HCT116 (cell line): ENCODE measurements around the gene TMEM131.

ENCODE experiments used
- ATF3 ChIP-seq: IDR thresholded peaks from 2 replicates; pipeline ENCODE4 v1.6.1; 2012
- CEBPB ChIP-seq: IDR thresholded peaks from 2 replicates; pipeline ENCODE4 v1.6.1; 2012; ENCODE audit warnings: low read depth
- CTCF ChIP-seq, 3 experiments: fragments of 200-600 bp in 1 of 3; sonication (generic) in 1 of 3; IDR thresholded peaks in 2 of 3; conservative IDR thresholded peaks in 1 of 3; 2 replicates each; pipeline ENCODE4 v1.5.1; 2012 to 2017; ENCODE audit warnings: low read depth in 2 of 3, low read length in 2 of 3, antibody characterized with exemption in 1 of 3, borderline replicate concordance in 1 of 3, control low read depth in 1 of 3, mild to moderate bottlenecking in 1 of 3, mixed read lengths in 1 of 3, mixed run types in 1 of 3, moderate library complexity in 1 of 3; ENCODE audit not compliant: insufficient read depth in 1 of 3
- EZH2 ChIP-seq: fragments of 200-600 bp; sonication (generic); IDR thresholded peaks from 2 replicates; pipeline ENCODE4 v1.6.1; 2017; ENCODE audit warnings: antibody characterized with exemption, mixed run types
- JUND ChIP-seq: IDR thresholded peaks from 2 replicates; pipeline ENCODE4 v1.6.1; 2012
- POLR2AphosphoS5 ChIP-seq: IDR thresholded peaks from 2 replicates; pipeline ENCODE4 v1.6.1; 2011; ENCODE audit warnings: mild to moderate bottlenecking, low read depth, low read length, moderate library complexity
- YY1 ChIP-seq: IDR thresholded peaks from 2 replicates; pipeline ENCODE4 v1.6.1; 2011; ENCODE audit warnings: low read length, low read depth, moderate library complexity, mild to moderate bottlenecking; ENCODE audit not compliant: insufficient replicate concordance; ENCODE audit errors: extremely low read depth
- ZNF274 ChIP-seq: fragments of 200-500 bp; sonication (Bioruptor generic); IDR thresholded peaks from 2 replicates; pipeline ENCODE4 v1.6.1; 2014; ENCODE audit warnings: mild to moderate bottlenecking, low read depth, low read length, inconsistent platforms
- TF ChIP-seq, protein P1 (sequence below): IDR thresholded peaks from 2 replicates; pipeline ENCODE4 v1.6.1; 2012; ENCODE audit warnings: low read depth

DNA sequence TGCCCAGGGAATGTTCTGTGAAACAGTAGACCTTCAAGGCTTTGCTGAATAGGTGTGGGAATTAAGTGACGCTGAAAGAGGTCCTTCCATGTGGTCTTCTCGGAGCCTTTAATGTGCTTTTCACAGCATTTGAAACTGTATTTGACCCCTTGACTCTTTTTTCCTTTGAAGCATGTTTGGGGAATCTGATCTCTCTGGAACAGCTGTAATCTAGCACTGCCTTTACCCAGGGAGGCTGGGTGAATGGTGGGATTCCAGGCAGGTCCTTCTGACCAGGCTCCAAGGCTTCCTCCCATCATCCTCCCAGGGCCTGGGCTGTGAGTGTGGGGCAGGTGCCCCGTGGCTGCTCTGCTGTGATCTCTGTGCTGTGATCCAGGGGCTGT, 278.1 kb downstream of the TMEM131 start:
- TF ChIP-seq CTCF (IDR thresholded peaks at IDR 0.05 in 2 of 3, conservative IDR thresholded peaks at IDR 0.05 in 1 of 3; ENCODE audit: borderline replicate concordance in 1 of 3, insufficient read depth in 1 of 3, low read depth in 2 of 3, low read length in 2 of 3), result no peak
- no peak for TF ChIP-seq ZNF274
- TF ChIP-seq POLR2AphosphoS5, result no peak
- TF ChIP-seq JUND, result no peak
- no peak for TF ChIP-seq YY1
- TF ChIP-seq, protein P1, sequence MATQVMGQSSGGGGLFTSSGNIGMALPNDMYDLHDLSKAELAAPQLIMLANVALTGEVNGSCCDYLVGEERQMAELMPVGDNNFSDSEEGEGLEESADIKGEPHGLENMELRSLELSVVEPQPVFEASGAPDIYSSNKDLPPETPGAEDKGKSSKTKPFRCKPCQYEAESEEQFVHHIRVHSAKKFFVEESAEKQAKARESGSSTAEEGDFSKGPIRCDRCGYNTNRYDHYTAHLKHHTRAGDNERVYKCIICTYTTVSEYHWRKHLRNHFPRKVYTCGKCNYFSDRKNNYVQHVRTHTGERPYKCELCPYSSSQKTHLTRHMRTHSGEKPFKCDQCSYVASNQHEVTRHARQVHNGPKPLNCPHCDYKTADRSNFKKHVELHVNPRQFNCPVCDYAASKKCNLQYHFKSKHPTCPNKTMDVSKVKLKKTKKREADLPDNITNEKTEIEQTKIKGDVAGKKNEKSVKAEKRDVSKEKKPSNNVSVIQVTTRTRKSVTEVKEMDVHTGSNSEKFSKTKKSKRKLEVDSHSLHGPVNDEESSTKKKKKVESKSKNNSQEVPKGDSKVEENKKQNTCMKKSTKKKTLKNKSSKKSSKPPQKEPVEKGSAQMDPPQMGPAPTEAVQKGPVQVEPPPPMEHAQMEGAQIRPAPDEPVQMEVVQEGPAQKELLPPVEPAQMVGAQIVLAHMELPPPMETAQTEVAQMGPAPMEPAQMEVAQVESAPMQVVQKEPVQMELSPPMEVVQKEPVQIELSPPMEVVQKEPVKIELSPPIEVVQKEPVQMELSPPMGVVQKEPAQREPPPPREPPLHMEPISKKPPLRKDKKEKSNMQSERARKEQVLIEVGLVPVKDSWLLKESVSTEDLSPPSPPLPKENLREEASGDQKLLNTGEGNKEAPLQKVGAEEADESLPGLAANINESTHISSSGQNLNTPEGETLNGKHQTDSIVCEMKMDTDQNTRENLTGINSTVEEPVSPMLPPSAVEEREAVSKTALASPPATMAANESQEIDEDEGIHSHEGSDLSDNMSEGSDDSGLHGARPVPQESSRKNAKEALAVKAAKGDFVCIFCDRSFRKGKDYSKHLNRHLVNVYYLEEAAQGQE, result no peak
- no peak for TF ChIP-seq CEBPB
- no peak for TF ChIP-seq EZH2
- no peak for TF ChIP-seq ATF3
